GM12864 (cell line): ENCODE measurements around the gene TSPAN9.

Experiments
- DNase-seq: peaks from one replicate; pipeline ENCODE4 v3.0.0-alpha.2; 2011; ENCODE audit warnings: low read depth
- H3K4me3 ChIP-seq: 2 replicates; pipeline ENCODE4 v1.5.1; 2011; ENCODE audit warnings: mild to moderate bottlenecking, low read depth, low read length, control low read depth
- TF ChIP-seq, protein P1 (sequence below): IDR thresholded peaks from 2 replicates; pipeline ENCODE4 v1.5.1; 2011; ENCODE audit warnings: low read depth, mild to moderate bottlenecking, moderate library complexity, low read length, control low read depth, inconsistent platforms; ENCODE audit errors: missing control alignments

TSPAN9 gene

DNA sequence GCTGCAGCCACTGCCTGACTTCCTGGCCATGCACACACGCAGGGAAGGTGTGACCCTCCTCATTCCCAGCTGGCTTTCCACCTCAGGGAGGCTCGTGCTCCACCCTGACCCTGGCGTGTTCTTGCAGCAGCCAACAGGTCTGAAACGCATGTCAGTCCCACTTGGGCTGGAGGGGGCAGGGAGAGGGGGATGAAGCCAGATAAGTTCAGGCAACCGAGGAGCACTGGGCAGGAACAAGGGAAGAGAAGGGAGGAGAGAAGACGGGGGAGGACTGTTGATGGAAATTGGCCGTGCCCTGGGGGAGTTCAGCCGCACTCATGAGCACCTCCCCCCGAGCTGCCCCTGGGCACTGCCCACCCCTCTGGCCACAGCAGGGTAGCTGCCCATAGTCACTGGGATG, 231.4 kb downstream of the TSPAN9 start:
- H3K4me3 ChIP-seq: no peak overlapping the region
- DNase-seq: no peak
- TF ChIP-seq, protein P1, sequence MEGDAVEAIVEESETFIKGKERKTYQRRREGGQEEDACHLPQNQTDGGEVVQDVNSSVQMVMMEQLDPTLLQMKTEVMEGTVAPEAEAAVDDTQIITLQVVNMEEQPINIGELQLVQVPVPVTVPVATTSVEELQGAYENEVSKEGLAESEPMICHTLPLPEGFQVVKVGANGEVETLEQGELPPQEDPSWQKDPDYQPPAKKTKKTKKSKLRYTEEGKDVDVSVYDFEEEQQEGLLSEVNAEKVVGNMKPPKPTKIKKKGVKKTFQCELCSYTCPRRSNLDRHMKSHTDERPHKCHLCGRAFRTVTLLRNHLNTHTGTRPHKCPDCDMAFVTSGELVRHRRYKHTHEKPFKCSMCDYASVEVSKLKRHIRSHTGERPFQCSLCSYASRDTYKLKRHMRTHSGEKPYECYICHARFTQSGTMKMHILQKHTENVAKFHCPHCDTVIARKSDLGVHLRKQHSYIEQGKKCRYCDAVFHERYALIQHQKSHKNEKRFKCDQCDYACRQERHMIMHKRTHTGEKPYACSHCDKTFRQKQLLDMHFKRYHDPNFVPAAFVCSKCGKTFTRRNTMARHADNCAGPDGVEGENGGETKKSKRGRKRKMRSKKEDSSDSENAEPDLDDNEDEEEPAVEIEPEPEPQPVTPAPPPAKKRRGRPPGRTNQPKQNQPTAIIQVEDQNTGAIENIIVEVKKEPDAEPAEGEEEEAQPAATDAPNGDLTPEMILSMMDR: no peak

DNA sequence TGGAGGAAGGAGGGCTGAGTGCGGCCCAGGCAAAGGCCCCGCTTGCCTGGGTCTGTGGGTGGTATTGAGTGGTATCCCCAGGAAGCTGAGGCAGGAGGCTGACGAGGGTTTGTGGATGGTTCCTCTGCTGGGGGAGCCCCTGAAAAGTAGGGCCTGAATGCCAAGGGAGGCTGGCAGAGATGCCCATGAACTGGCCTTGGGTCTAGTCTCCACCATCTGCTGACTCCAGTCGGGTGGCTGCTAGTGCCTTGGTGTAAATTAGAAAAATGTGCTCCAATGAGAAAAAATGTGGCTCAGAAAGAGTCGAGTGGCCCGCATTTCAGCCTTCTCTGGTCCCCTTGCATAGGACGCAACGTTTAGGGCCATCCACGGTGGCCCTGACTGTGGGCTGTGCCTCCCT, 232.6 kb downstream of the TSPAN9 start:
- TF ChIP-seq, protein P1: no peak
- no peak for DNase-seq
- H3K4me3 ChIP-seq: no peak overlapping the region

DNA sequence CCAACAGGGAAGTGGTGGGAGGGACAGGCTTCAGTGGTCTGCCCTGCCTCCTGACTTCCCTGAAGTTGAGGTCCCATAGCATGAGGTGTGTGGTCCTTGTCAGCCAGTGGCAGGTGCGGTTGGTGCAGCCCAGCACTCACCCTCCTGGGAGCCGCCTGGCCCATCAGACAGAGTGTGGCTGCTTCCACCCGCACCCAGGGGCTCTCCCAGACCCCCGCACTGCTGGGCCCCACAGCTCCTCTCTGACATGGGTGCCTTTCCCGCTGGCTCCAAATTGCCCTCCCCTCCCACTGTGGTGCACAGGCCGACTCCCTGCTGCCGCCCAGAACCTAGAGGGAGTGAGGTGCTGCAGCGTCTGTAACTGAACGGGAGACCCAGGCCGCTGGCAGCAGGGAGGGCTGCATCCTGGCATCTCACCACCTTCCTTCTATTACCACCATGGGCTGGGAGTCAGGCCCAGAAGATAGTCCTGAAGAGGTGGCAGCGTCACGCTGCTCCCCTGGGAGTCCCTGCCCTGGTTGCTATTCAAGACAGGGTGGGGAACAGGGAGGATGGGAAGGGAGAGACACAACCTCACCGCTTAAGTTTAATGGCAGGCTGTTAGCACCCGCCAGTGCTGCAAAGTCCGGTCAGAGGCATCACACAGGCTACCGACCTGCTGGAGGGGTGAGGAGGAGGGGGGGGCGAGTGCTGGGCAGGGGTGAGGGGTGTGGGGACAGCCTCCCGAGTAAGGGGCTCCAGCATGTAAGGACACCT, 233.3 kb downstream of the TSPAN9 start:
- TF ChIP-seq, protein P1: no peak
- DNase-seq: no peak
- no peak overlapping the region for H3K4me3 ChIP-seq

DNA sequence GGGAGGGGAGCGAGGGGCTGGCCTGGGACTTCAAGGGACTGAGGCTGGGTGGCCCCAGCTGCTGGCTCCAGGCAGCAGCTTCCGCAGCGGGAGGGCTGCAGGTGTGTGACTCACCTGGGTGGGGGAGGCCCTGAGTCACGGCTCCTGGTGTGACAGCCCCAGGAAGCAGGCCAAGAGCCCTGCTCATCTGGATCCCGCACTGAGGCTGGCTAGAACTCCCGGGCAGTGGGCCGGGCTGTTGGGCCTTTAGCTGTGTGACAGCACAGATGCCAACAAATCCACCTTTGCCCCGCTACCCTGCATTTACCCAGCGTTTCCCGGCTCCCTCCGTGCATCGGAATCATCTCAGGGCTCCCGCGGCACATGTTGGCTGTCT, 233.8 kb downstream of the TSPAN9 start:
- no peak for DNase-seq
- TF ChIP-seq, protein P1: no peak
- no peak overlapping the region for H3K4me3 ChIP-seq

DNA sequence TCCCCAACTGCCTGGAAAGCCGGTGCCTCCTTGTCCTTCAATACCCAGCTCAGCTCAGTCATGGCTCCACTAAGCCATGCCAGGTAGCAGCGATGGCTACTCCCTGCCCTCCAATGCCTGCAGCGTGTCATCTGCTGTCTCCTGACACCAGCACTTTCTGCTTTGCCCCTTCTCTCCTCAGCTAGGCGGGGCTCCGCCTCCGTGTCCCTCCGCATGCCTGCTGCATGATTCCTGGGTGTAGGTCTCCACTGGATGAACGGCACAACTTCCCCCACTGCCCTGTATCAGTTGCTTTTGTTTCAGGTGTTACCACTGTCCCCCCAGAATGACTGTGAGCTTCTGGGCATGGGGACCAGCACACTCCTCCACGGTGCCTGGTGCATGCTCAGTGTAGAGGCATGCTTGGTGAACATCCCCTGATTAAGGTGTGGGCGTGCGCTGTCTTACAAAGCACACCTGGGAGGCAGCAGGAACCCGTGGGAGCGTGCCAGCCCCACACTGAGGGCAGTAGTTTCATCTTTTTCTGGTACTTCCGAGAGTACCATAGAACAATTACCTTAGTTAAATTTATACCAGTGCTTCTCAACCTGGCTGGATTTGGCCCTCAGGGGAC, 234.4 kb downstream of the TSPAN9 start:
- DNase-seq: no peak
- no peak overlapping the region for H3K4me3 ChIP-seq
- TF ChIP-seq, protein P1: no peak

DNA sequence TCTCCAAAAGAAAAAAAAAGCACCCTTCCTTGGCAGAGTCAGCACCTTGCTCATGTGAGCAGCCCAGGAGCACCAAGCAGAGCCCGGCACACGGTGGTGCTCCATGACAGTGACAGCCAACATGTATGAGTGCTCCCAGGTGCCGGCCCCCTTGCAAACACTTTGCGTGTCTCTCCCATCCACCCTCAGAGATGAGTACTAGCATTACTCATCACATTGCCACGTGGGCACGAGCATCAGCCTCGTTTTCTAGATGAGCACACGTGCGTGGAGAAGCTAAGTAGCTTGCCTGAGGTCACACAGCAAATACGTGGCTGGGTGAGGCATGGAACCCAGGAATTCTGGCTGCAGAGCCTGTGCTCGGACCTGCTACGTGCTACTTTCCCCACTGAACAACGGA, 235.9 kb downstream of the TSPAN9 start:
- TF ChIP-seq, protein P1: no peak
- DNase-seq: no peak
- H3K4me3 ChIP-seq: no peak overlapping the region
